MM.1S (cell line): ENCODE data around the gene ATP2B1.

ENCODE experiments used
- DNase-seq: peaks from one replicate; pipeline ENCODE4 v3.0.0-alpha.2; 2015
- H2AFZ ChIP-seq: fragments of 300-600 bp; sonication (generic); 2 replicates; pipeline ENCODE4 v1.6.0; 2016; ENCODE audit warnings: antibody characterized with exemption, low read length
- H3F3A ChIP-seq: fragments of 300-600 bp; sonication (generic); 2 replicates; pipeline ENCODE4 v1.6.1; 2016; ENCODE audit warnings: mild to moderate bottlenecking, antibody characterized with exemption, low read length, moderate library complexity, mixed read lengths; ENCODE audit not compliant: insufficient read depth
- H3K27ac ChIP-seq: fragments of 300-600 bp; sonication (generic); 2 replicates; pipeline ENCODE4 v1.5.1; 2016; ENCODE audit warnings: mild to moderate bottlenecking, low read length
- H3K27me3 ChIP-seq: fragments of 300-600 bp; sonication (generic); replicated peaks from 2 replicates; pipeline ENCODE4 v1.6.0; 2016; ENCODE audit warnings: low read length; ENCODE audit not compliant: insufficient read depth
- H3K36me3 ChIP-seq: fragments of 300-600 bp; sonication (generic); replicated peaks from 2 replicates; pipeline ENCODE4 v1.6.1; 2016; ENCODE audit warnings: mild to moderate bottlenecking, low read length, mixed read lengths; ENCODE audit not compliant: insufficient read depth
- H3K4me1 ChIP-seq: fragments of 300-600 bp; sonication (generic); 2 replicates; pipeline ENCODE4 v1.6.1; 2016; ENCODE audit warnings: low read length, mixed read lengths
- H3K4me2 ChIP-seq: fragments of 300-600 bp; sonication (generic); 2 replicates; pipeline ENCODE4 v1.6.0; 2016; ENCODE audit warnings: low read depth, low read length
- H3K4me3 ChIP-seq: fragments of 300-600 bp; sonication (generic); 2 replicates; pipeline ENCODE4 v1.5.1; 2016; ENCODE audit warnings: low read length, mixed read lengths
- H3K79me2 ChIP-seq: fragments of 300-600 bp; sonication (generic); 2 replicates; pipeline ENCODE4 v1.6.1; 2016; ENCODE audit warnings: mixed run types, low read length, mixed read lengths
- H3K9ac ChIP-seq: fragments of 300-600 bp; sonication (generic); 2 replicates; pipeline ENCODE4 v1.6.1; 2016; ENCODE audit warnings: low read length, mixed read lengths
- H3K9me2 ChIP-seq: fragments of 300-600 bp; sonication (generic); replicated peaks from 2 replicates; pipeline ENCODE4 v1.6.1; 2016; ENCODE audit warnings: mild to moderate bottlenecking, low read length, mixed read lengths; ENCODE audit not compliant: insufficient read depth
- H3K9me3 ChIP-seq: fragments of 300-600 bp; sonication (generic); replicated peaks from 2 replicates; pipeline ENCODE4 v1.6.1; 2016; ENCODE audit warnings: mild to moderate bottlenecking, low read length, mixed read lengths; ENCODE audit not compliant: insufficient read depth
- H4K20me1 ChIP-seq: fragments of 300-600 bp; sonication (generic); 2 replicates; pipeline ENCODE4 v1.6.1; 2016; ENCODE audit warnings: mild to moderate bottlenecking, low read length, moderate library complexity, mixed read lengths; ENCODE audit not compliant: insufficient read depth
- CTCF ChIP-seq: fragments of 300-600 bp; sonication (generic); IDR thresholded peaks from 2 replicates; pipeline ENCODE4 v1.5.1; 2016; ENCODE audit warnings: antibody characterized with exemption, low read length, mixed read lengths
- EZH2 ChIP-seq: fragments of 300-600 bp; sonication (generic); optimal IDR thresholded peaks from 2 replicates; pipeline ENCODE3; 2017; ENCODE audit warnings: low read depth, mild to moderate bottlenecking, antibody characterized with exemption, low read length, mixed read lengths
- EZH2phosphoT487 ChIP-seq: fragments of 300-600 bp; sonication (generic); IDR thresholded peaks from 2 replicates; pipeline ENCODE4 v1.6.1; 2018; ENCODE audit warnings: antibody characterized with exemption, low read length

ATP2B1 gene

GRCh38 chr12:89671469-89671868 is 37.2 kb downstream of the ATP2B1 start:
- H3K9ac ChIP-seq: no peak overlapping the region
- DNase-seq: no peak
- no peaks in the 10 kb centered on the region for H4K20me1 ChIP-seq
- no peaks in the 10 kb centered on the region for H3K36me3 ChIP-seq
- H2AFZ ChIP-seq: no peak overlapping the region
- H3K4me2 ChIP-seq: no peak overlapping the region
- TF ChIP-seq CTCF (no peak), EZH2 (no peak), EZH2phosphoT487 (no peak)
- no peak overlapping the region for H3K4me3 ChIP-seq
- peaks cover 10% of the 10 kb centered on the region; the same call in 1 of the 2 replicates for H3K4me1 ChIP-seq
- no peaks in the 10 kb centered on the region for H3K27me3 ChIP-seq
- H3K79me2 ChIP-seq: peaks cover 68% of the 10 kb centered on the region
- peak overlapping the region; percentile 15; the same call in 1 of the 2 replicates for H3K27ac ChIP-seq
- H3K9me3 ChIP-seq: no peaks in the 10 kb centered on the region
- H3F3A ChIP-seq: no peaks in the 10 kb centered on the region
- H3K9me2 ChIP-seq: no peaks in the 10 kb centered on the region

- Histone ChIP-seq H3K9me2 (no peaks in the 10 kb centered on the region), H3K79me2 (peaks cover 50% of the 10 kb centered on the region), H3K9ac (no peak overlapping the region), H3K27me3 (no peaks in the 10 kb centered on the region), H3K4me1 (peaks cover 10% of the 10 kb centered on the region; the same call in 1 of the 2 replicates), H3K4me3 (no peak overlapping the region), H3K4me2 (no peak overlapping the region), H3K27ac (no peak overlapping the region), H3K36me3 (no peaks in the 10 kb centered on the region), H3K9me3 (no peaks in the 10 kb centered on the region), H4K20me1 (no peaks in the 10 kb centered on the region), H2AFZ (no peak overlapping the region), H3F3A (no peaks in the 10 kb centered on the region)
- TF ChIP-seq CTCF (no peak), EZH2phosphoT487 (no peak), EZH2 (no peak)
- DNase-seq: no peak
These were observed 39.4 kb downstream of the ATP2B1 start for GRCh38 chr12:89669197-89669596.

- Histone ChIP-seq H2AFZ (no peak overlapping the region), H3K4me3 (no peak overlapping the region), H3K9ac (no peak overlapping the region), H3K9me3 (no peaks in the 10 kb centered on the region), H3F3A (no peaks in the 10 kb centered on the region), H3K9me2 (no peaks in the 10 kb centered on the region), H3K27ac (no peak overlapping the region), H3K27me3 (no peaks in the 10 kb centered on the region), H3K36me3 (no peaks in the 10 kb centered on the region), H4K20me1 (no peaks in the 10 kb centered on the region), H3K4me1 (peaks cover 13% of the 10 kb centered on the region; the same call in 1 of the 2 replicates), H3K4me2 (no peak overlapping the region), H3K79me2 (peaks cover 25% of the 10 kb centered on the region)
- no peak for DNase-seq
- no peak for TF ChIP-seq EZH2phosphoT487
- no peak for TF ChIP-seq EZH2
- no peak for TF ChIP-seq CTCF
These were observed 43.1 kb downstream of the ATP2B1 start for GRCh38 chr12:89665556-89665955.
